ENCODE measurements around the gene TUBA1C. TPM values are rescaled to one million over a fixed set of nuclear protein-coding genes. Genes with fewer than 3 reads are reported as not detected.

The TUBA1C gene
- total and polyA plus RNA-seq, 2 of the 4 experiments (the other 2 are of a cell fraction) = 1,420 to 2,555 TPM

GRCh38 chr12:49223590-49224369, 41.1 kb upstream of the TUBA1C start:
- no peak overlapping the region for H3K4me2 ChIP-seq (ENCODE audit: low read depth, low read length)
- intact Hi-C loops (cut with micrococcal nuclease) = no loop called here

More at GRCh38 chr12:49223590-49224369, 41.1 kb upstream of the TUBA1C start:
- H4K8ac ChIP-seq (ENCODE audit: low read depth in 2 of 2, low read length in 2 of 2) = peak overlapping the region in 1 of 2 experiments; percentile 43; a peak in 1 of 4 replicates
- TF ChIP-seq BHLHE40 (IDR thresholded peaks at IDR 0.05; ENCODE audit: low read depth, low read length) = no peak
- TF ChIP-seq, protein P1, sequence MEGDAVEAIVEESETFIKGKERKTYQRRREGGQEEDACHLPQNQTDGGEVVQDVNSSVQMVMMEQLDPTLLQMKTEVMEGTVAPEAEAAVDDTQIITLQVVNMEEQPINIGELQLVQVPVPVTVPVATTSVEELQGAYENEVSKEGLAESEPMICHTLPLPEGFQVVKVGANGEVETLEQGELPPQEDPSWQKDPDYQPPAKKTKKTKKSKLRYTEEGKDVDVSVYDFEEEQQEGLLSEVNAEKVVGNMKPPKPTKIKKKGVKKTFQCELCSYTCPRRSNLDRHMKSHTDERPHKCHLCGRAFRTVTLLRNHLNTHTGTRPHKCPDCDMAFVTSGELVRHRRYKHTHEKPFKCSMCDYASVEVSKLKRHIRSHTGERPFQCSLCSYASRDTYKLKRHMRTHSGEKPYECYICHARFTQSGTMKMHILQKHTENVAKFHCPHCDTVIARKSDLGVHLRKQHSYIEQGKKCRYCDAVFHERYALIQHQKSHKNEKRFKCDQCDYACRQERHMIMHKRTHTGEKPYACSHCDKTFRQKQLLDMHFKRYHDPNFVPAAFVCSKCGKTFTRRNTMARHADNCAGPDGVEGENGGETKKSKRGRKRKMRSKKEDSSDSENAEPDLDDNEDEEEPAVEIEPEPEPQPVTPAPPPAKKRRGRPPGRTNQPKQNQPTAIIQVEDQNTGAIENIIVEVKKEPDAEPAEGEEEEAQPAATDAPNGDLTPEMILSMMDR (conservative IDR thresholded peaks at IDR 0.05; ENCODE audit: low read depth, low read length) = no peak
- TF ChIP-seq CHD1 (IDR thresholded peaks at IDR 0.05; ENCODE audit: low read depth, low read length) = no peak
- TF ChIP-seq FOS (IDR thresholded peaks at IDR 0.05; ENCODE audit: low read depth, low read length) = no peak
- TF ChIP-seq MAFK (IDR thresholded peaks at IDR 0.05; ENCODE audit: low read depth, low read length) = no peak
- no peak for TF ChIP-seq RFX5 (IDR thresholded peaks at IDR 0.05; ENCODE audit: low read depth, low read length)
- TF ChIP-seq POLR2A (IDR thresholded peaks at IDR 0.05; ENCODE audit: low read depth, low read length) = no peak
- no peak for TF ChIP-seq RCOR1 (IDR thresholded peaks at IDR 0.05; ENCODE audit: insufficient replicate concordance, low read length)
- TF ChIP-seq NFE2L2 (IDR thresholded peaks at IDR 0.05; ENCODE audit: low read depth, low read length) = no peak
- TF ChIP-seq MAZ (IDR thresholded peaks at IDR 0.05; ENCODE audit: borderline replicate concordance, low read depth, low read length) = no peak
- no peak for TF ChIP-seq SMC3 (IDR thresholded peaks at IDR 0.05; ENCODE audit: low read depth, low read length)
- TF ChIP-seq USF2 (IDR thresholded peaks at IDR 0.05; ENCODE audit: low read depth, low read length) = no peak
- H2AFZ ChIP-seq (replicated peaks; ENCODE audit: low read length, poor library complexity) = no peak overlapping the region
- no TSS peak for BruUV-seq (replicated peaks)
- no peak for ATAC-seq (ENCODE audit: low read depth)
- ChIA-PET POLR2A (ENCODE audit: unreplicated experiment) (interaction anchor here (2.5 kb wide), 1 partner anchor 36 kb away, joined by 16 read pairs; the partner anchor contains the start of gene TUBA1A), CTCF (interaction anchor here (1.6 to 2.2 kb wide), 2 partner anchors 9 to 136 kb away, joined by 5 to 15 read pairs; no protein-coding TSS in a partner anchor)
- H4K5ac ChIP-seq (ENCODE audit: low read depth, low read length) = peak overlapping the region; percentile 99; the same call in 1 of the 2 replicates
- H3K4ac ChIP-seq (ENCODE audit: low read depth, low read length) = peak overlapping the region; percentile 89; the same call in 1 of the 2 replicates
- peak overlapping the region; percentile 35; the same call in 1 of the 2 replicates for H3K14ac ChIP-seq (replicated peaks; ENCODE audit: low read depth, low read length)
- in situ Hi-C loops (cut with MboI; ENCODE audit: low sequenced_read_pairs) (no loop called here), dilution Hi-C loops (cut with HindIII; ENCODE audit: low sequenced_read_pairs, unreplicated experiment) (no loop called here)
- H2BK5ac ChIP-seq (ENCODE audit: low read depth, low read length, poor library complexity, severe bottlenecking) = peak overlapping the region; percentile 99
- no peaks in the 10 kb centered on the region; a peak in 1 of 4 replicates for H3K79me1 ChIP-seq (ENCODE audit: low read depth in 1 of 2, low read length in 2 of 2)
- H3K27me3 ChIP-seq (ENCODE audit: control insufficient read depth, insufficient read depth, low read length) = no peaks in the 10 kb centered on the region
- no peaks in the 10 kb centered on the region for H3K9me3 ChIP-seq (ENCODE audit: control insufficient read depth, insufficient read depth, low read length)
- no peaks in the 10 kb centered on the region for H3K36me3 ChIP-seq (ENCODE audit: control insufficient read depth, insufficient read depth, low read length)
- H3K23ac ChIP-seq (ENCODE audit: low read depth, low read length) = no peak overlapping the region
- H4K91ac ChIP-seq (ENCODE audit: insufficient read depth, low read depth, low read length) = peak overlapping the region; percentile 29
- no CpG with 5 or more reads among the region's 3 CpGs for WGBS, 2 experiments (ENCODE audit: extremely low coverage in 2 of 2, insufficient read length in 1 of 2)
- H4K20me1 ChIP-seq (ENCODE audit: insufficient read depth, low read length) = no peaks in the 10 kb centered on the region
- peak overlapping the region; percentile 99 for H3K18ac ChIP-seq (ENCODE audit: low read depth, low read length)
- peak overlapping the region; percentile 35; the same call in 1 of the 2 replicates for H2BK20ac ChIP-seq (ENCODE audit: low read depth, low read length)
- peaks cover 4% of the 10 kb centered on the region for H3K4me1 ChIP-seq (ENCODE audit: control insufficient read depth, insufficient read depth, low read length)
- peak overlapping the region; percentile 70; the same call in 1 of the 3 replicates for H2BK15ac ChIP-seq (ENCODE audit: low read depth, low read length)
- H3K4me3 ChIP-seq (ENCODE audit: insufficient read depth, low read depth, low read length) = no peak overlapping the region
- no peak for DNase-seq
- no peak overlapping the region for H3K9ac ChIP-seq (ENCODE audit: low read depth, low read length)
- peak overlapping the region; percentile 30; the same call in 1 of the 2 replicates for H2AK5ac ChIP-seq (ENCODE audit: low read depth, low read length)
- no peak overlapping the region for H3K56ac ChIP-seq (ENCODE audit: extremely low read depth, insufficient read depth, low read length)
- H3K27ac ChIP-seq (ENCODE audit: insufficient read depth, low read length) = no peak overlapping the region; the same call in 1 of the 2 replicates
- H2BK120ac ChIP-seq (ENCODE audit: low read depth, low read length) = peak overlapping the region; percentile 99
- H2AK9ac ChIP-seq (replicated peaks; ENCODE audit: low read depth, low read length, poor library complexity) = no peak overlapping the region
- H3K9me1 ChIP-seq (ENCODE audit: insufficient read depth, low read length) = 0 out of 2 replicates have a peak, but pooled peaks cover 2% of the 10 kb centered on the region

All from IMR-90 (cell line).